Measurements from ENCODE around the gene HOXB9.

GRCh38 chr17:48591255-48592056 lies 34.7 kb downstream of the HOXB9 start:
- TF ChIP-seq CTCF (IDR thresholded peaks at IDR 0.05; ENCODE audit: low read length) (no peak), EZH2phosphoT487 (IDR thresholded peaks at IDR 0.05; ENCODE audit: low read length) (no peak), EZH2 (optimal IDR thresholded peaks at IDR 0.05; ENCODE audit: low read depth, low read length) (no peak)

All from MM.1S (cell line).